ENCODE measurements around the gene KIFBP. TPM values are rescaled to one million over a fixed set of nuclear protein-coding genes. Genes with fewer than 3 reads are reported as not detected.
A peak's percentile ranks its signal among the peaks of the same experiment; 100 is the strongest.

KIFBP gene
- total RNA-seq, 1 experiment from 2014 or later: 44.7 TPM

DNA sequence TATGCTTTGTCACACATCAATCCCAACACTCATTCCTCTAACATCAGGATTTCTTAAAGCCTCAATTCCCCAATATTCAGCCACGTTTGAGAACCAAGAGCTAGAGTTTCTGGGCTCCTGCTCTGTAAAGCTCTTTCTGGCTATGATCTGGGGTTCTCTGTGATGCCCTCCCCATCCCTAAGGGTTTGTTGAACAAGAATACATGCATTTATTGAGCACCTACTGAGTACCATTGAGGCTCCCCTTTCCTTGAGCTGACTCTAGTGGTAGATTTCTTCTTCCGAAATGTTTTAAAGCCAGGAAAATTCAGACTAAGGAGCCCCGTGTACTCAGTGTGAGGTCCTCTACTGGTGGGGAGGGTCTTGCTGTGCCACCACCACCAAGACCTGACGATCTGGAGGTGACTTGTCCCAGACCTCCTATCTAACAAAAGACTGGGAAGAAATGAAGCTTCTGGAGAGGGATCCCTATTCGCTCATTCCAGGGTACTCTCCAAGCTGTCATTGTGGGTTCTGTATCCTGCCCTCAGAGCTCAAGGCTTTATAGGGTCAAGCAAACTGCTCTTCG, 76.2 kb downstream of the KIFBP start:
- DNase-seq: no peak
- Histone ChIP-seq H2BK20ac (ENCODE audit: low read depth, low read length, poor library complexity, severe bottlenecking) (no peak overlapping the region), H2BK5ac (ENCODE audit: insufficient read length, low read length) (no peak overlapping the region), H2AK5ac (ENCODE audit: insufficient read length, low read length) (no peak overlapping the region), H2BK12ac (ENCODE audit: insufficient read length, low read depth, low read length) (no peak overlapping the region), H3K4me1 (ENCODE audit: insufficient read depth, low read length) (no peaks in the 10 kb centered on the region), H4K20me1 (ENCODE audit: control insufficient read depth, insufficient read depth, insufficient read length) (no peaks in the 10 kb centered on the region), H3K79me2 (ENCODE audit: insufficient read depth, low read length) (no peaks in the 10 kb centered on the region), H3K14ac (ENCODE audit: insufficient read depth, low read length) (no peak overlapping the region), H3K79me1 (ENCODE audit: insufficient read depth, low read depth, low read length, poor library complexity, severe bottlenecking) (no peaks in the 10 kb centered on the region), H3K27me3 (ENCODE audit: insufficient read depth, low read length) (no peaks in the 10 kb centered on the region), H3K9me3 (ENCODE audit: control insufficient read depth, low read depth, low read length) (no peaks in the 10 kb centered on the region), H4K91ac (ENCODE audit: insufficient read length, low read depth, low read length) (no peak overlapping the region), H3K23ac (ENCODE audit: insufficient read length, low read depth, low read length) (no peak overlapping the region), H3T11ph (ENCODE audit: low read length) (no peak overlapping the region), H3K56ac (ENCODE audit: insufficient read length, low read depth, low read length) (no peak overlapping the region), H3K4me2 (ENCODE audit: insufficient read depth, insufficient read length, low read length) (no peak overlapping the region), H3K27ac (ENCODE audit: insufficient read length, low read depth, low read length) (no peak overlapping the region), H3K4ac (ENCODE audit: low read depth, low read length) (no peak overlapping the region), H2BK120ac (ENCODE audit: low read depth, low read length, poor library complexity, severe bottlenecking) (no peak overlapping the region), H2AFZ (ENCODE audit: low read length) (no peak overlapping the region), H2BK15ac (ENCODE audit: low read depth, low read length) (no peak overlapping the region), H3K9ac (ENCODE audit: extremely low read depth, insufficient read length, low read length) (no peak overlapping the region), H4K8ac (replicated peaks; ENCODE audit: insufficient read length, low read depth, low read length) (no peak overlapping the region), H4K5ac (ENCODE audit: insufficient read length, low read depth, low read length) (no peak overlapping the region), H3K18ac (ENCODE audit: insufficient read length, low read depth, low read length) (no peak overlapping the region), H3K23me2 (ENCODE audit: insufficient read length, low read depth, low read length, poor library complexity, severe bottlenecking) (no peaks in the 10 kb centered on the region)
- peaks cover 9% of the 10 kb centered on the region for H3K27me3 Mint-ChIP-seq (ENCODE audit: low read depth)
- peaks cover 6 to 12% of the 10 kb centered on the region in 2 experiments; a peak in 3 of 4 replicates for H3K4me1 Mint-ChIP-seq
- H3K9me3 Mint-ChIP-seq: no peaks in the 10 kb centered on the region
- no CpG with 5 or more reads among the region's 6 CpGs for whole genome bisulfite sequencing (ENCODE audit: extremely low coverage, insufficient read length, low lambda C conversion rate)
- H3K4me3 Mint-ChIP-seq: no peak overlapping the region
- no peak overlapping the region for H3K27ac Mint-ChIP-seq
- H3K36me3 Mint-ChIP-seq (ENCODE audit: insufficient read depth in 1 of 3, low read depth in 3 of 3): no peaks in the 10 kb centered on the region
- TF ChIP-seq, protein P1, sequence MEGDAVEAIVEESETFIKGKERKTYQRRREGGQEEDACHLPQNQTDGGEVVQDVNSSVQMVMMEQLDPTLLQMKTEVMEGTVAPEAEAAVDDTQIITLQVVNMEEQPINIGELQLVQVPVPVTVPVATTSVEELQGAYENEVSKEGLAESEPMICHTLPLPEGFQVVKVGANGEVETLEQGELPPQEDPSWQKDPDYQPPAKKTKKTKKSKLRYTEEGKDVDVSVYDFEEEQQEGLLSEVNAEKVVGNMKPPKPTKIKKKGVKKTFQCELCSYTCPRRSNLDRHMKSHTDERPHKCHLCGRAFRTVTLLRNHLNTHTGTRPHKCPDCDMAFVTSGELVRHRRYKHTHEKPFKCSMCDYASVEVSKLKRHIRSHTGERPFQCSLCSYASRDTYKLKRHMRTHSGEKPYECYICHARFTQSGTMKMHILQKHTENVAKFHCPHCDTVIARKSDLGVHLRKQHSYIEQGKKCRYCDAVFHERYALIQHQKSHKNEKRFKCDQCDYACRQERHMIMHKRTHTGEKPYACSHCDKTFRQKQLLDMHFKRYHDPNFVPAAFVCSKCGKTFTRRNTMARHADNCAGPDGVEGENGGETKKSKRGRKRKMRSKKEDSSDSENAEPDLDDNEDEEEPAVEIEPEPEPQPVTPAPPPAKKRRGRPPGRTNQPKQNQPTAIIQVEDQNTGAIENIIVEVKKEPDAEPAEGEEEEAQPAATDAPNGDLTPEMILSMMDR (conservative IDR thresholded peaks at IDR 0.05): peak; percentile 43; the same call in 2 of the 3 replicates
